Activated naive CD4-positive, alpha-beta T cell treated with anti-CD3 and anti-CD28 coated beads for 36 hours (primary cell): ENCODE data around the gene BICC1. TPM values are rescaled to one million over a fixed set of nuclear protein-coding genes. Genes with fewer than 3 reads are reported as not detected.

ENCODE experiments used
- CTCF ChIA-PET: fragments of 350-600 bp; sonication (Branson Sonifier 250); formaldehyde crosslinking; loops from one replicate; lab custom pipeline; 2021; ENCODE audit warnings: antibody characterized with exemption; lab: Charles Lee
- DNase-seq: peaks from one replicate; pipeline ENCODE4 v3.0.0-alpha.2; 2020
- H3K27ac Mint-ChIP-seq: one replicate; pipeline ENCODE4 v1.8.0; 2021; ENCODE audit warnings: mild to moderate bottlenecking, mixed read lengths
- H3K27me3 Mint-ChIP-seq: one replicate; pipeline ENCODE4 v1.8.0; 2021; ENCODE audit warnings: low read depth, mixed read lengths
- H3K36me3 Mint-ChIP-seq: one replicate; pipeline ENCODE4 v1.8.0; 2021; ENCODE audit warnings: low read depth, mixed read lengths
- H3K4me1 Mint-ChIP-seq: one replicate; pipeline ENCODE4 v1.8.0; 2021; ENCODE audit warnings: low read depth, mixed read lengths
- H3K4me3 Mint-ChIP-seq: one replicate; pipeline ENCODE4 v1.8.0; 2021; ENCODE audit warnings: mild to moderate bottlenecking, moderate library complexity, mixed read lengths
- H3K9me3 Mint-ChIP-seq: one replicate; pipeline ENCODE4 v1.8.0; 2021; ENCODE audit warnings: mixed read lengths
- intact Hi-C: fragments of 100-400 bp; cut with micrococcal nuclease; formaldehyde crosslinking; loops from one replicate; pipeline ENCODE4 v1.15.1; 2023
- total RNA-seq, 2 experiments: library from RNA; stranded (reverse); gene quantifications; one replicate each; pipeline ENCODE4 v1.2.3, GENCODE V29; 2021

Gene BICC1
- total RNA-seq, 2 experiments from 2014 or later, result not detected

- no peaks in the 10 kb centered on the region for H3K36me3 Mint-ChIP-seq
- CTCF ChIA-PET, result no interaction called here
- peaks cover 5% of the 10 kb centered on the region for H3K27me3 Mint-ChIP-seq
- no peaks in the 10 kb centered on the region for H3K4me1 Mint-ChIP-seq
- no peak for DNase-seq
- H3K9me3 Mint-ChIP-seq, result no peaks in the 10 kb centered on the region
- no peak overlapping the region for H3K27ac Mint-ChIP-seq
- no peak overlapping the region for H3K4me3 Mint-ChIP-seq
- intact Hi-C loops, result no loop called here
Observed at GRCh38 chr10:58631715-58632114, 119.0 kb downstream of the BICC1 start.

GRCh38 chr10:58632216-58632615, 119.5 kb downstream of the BICC1 start:
- H3K36me3 Mint-ChIP-seq, result no peaks in the 10 kb centered on the region
- H3K4me1 Mint-ChIP-seq, result no peaks in the 10 kb centered on the region
- no peaks in the 10 kb centered on the region for H3K9me3 Mint-ChIP-seq
- DNase-seq, result no peak
- intact Hi-C loops, result no loop called here
- peaks cover 5% of the 10 kb centered on the region for H3K27me3 Mint-ChIP-seq
- CTCF ChIA-PET, result no interaction called here
- no peak overlapping the region for H3K4me3 Mint-ChIP-seq
- no peak overlapping the region for H3K27ac Mint-ChIP-seq

GRCh38 chr10:58637352-58637751, 124.7 kb downstream of the BICC1 start:
- intact Hi-C loops, result no loop called here
- H3K4me3 Mint-ChIP-seq, result no peak overlapping the region
- no peaks in the 10 kb centered on the region for H3K4me1 Mint-ChIP-seq
- no peak for DNase-seq
- H3K27ac Mint-ChIP-seq, result no peak overlapping the region
- H3K36me3 Mint-ChIP-seq, result no peaks in the 10 kb centered on the region
- H3K27me3 Mint-ChIP-seq, result peaks cover 13% of the 10 kb centered on the region
- no peaks in the 10 kb centered on the region for H3K9me3 Mint-ChIP-seq
- CTCF ChIA-PET, result no interaction called here

- Mint-ChIP-seq H3K27ac (no peak overlapping the region), H3K9me3 (no peaks in the 10 kb centered on the region), H3K4me3 (no peak overlapping the region), H3K36me3 (no peaks in the 10 kb centered on the region), H3K27me3 (peaks cover 13% of the 10 kb centered on the region), H3K4me1 (no peaks in the 10 kb centered on the region)
- intact Hi-C loops, result no loop called here
- DNase-seq, result no peak
- CTCF ChIA-PET, result no interaction called here
Observed at GRCh38 chr10:58638388-58638787, 125.7 kb downstream of the BICC1 start.

GRCh38 chr10:58641095-58641531, 128.4 kb downstream of the BICC1 start:
- CTCF ChIA-PET, result interaction anchor here (0.6 to 1.1 kb wide), 2 partner anchors 112 to 351 kb away, joined by 5 read pairs; no protein-coding TSS in a partner anchor

GRCh38 chr10:58641708-58642107, 129.0 kb downstream of the BICC1 start:
- Mint-ChIP-seq H3K4me3 (no peak overlapping the region), H3K9me3 (no peaks in the 10 kb centered on the region), H3K4me1 (no peaks in the 10 kb centered on the region), H3K27me3 (peaks cover 8% of the 10 kb centered on the region), H3K36me3 (no peaks in the 10 kb centered on the region), H3K27ac (no peak overlapping the region)
- no peak for DNase-seq
- CTCF ChIA-PET, result interaction anchor here (1.1 kb wide), 1 partner anchor 113 kb away, joined by 5 read pairs; no protein-coding TSS in a partner anchor
- intact Hi-C loops, result loop anchor here (1.0 kb wide), 2 partner anchors 110 to 342 kb away; no protein-coding TSS in a partner anchor

More at GRCh38 chr10:58641095-58641531, 128.4 kb downstream of the BICC1 start:
- Mint-ChIP-seq H3K27ac (no peak overlapping the region), H3K4me3 (no peak overlapping the region), H3K4me1 (no peaks in the 10 kb centered on the region), H3K9me3 (no peaks in the 10 kb centered on the region), H3K36me3 (no peaks in the 10 kb centered on the region), H3K27me3 (peaks cover 8% of the 10 kb centered on the region)
- intact Hi-C loops, result loop anchor here (1.0 kb wide), 2 partner anchors 110 to 342 kb away; no protein-coding TSS in a partner anchor
- no peak for DNase-seq

GRCh38 chr10:58642283-58642682, 129.6 kb downstream of the BICC1 start:
- Mint-ChIP-seq H3K4me3 (no peak overlapping the region), H3K4me1 (no peaks in the 10 kb centered on the region), H3K36me3 (no peaks in the 10 kb centered on the region), H3K27me3 (peaks cover 8% of the 10 kb centered on the region), H3K9me3 (no peaks in the 10 kb centered on the region), H3K27ac (no peak overlapping the region)
- no peak for DNase-seq
- CTCF ChIA-PET, result no interaction called here
- intact Hi-C loops, result no loop called here

GRCh38 chr10:58642916-58643428, 130.3 kb downstream of the BICC1 start:
- Mint-ChIP-seq H3K4me3 (no peak overlapping the region), H3K27me3 (peaks cover 8% of the 10 kb centered on the region), H3K9me3 (no peaks in the 10 kb centered on the region), H3K36me3 (no peaks in the 10 kb centered on the region), H3K27ac (no peak overlapping the region), H3K4me1 (no peaks in the 10 kb centered on the region)
- intact Hi-C loops, result no loop called here
- no peak for DNase-seq
- CTCF ChIA-PET, result no interaction called here

- H3K4me1 Mint-ChIP-seq, result no peaks in the 10 kb centered on the region
- peaks cover 5% of the 10 kb centered on the region for H3K27me3 Mint-ChIP-seq
- DNase-seq, result no peak
- H3K27ac Mint-ChIP-seq, result no peak overlapping the region
- CTCF ChIA-PET, result no interaction called here
- H3K9me3 Mint-ChIP-seq, result no peaks in the 10 kb centered on the region
- H3K4me3 Mint-ChIP-seq, result no peak overlapping the region
- H3K36me3 Mint-ChIP-seq, result no peaks in the 10 kb centered on the region
- intact Hi-C loops, result no loop called here
Observed at GRCh38 chr10:58644311-58644710, 131.6 kb downstream of the BICC1 start.

GRCh38 chr10:58645416-58646146, 132.9 kb downstream of the BICC1 start:
- Mint-ChIP-seq H3K36me3 (no peaks in the 10 kb centered on the region), H3K9me3 (no peaks in the 10 kb centered on the region), H3K4me3 (no peak overlapping the region), H3K27me3 (peaks cover 5% of the 10 kb centered on the region), H3K27ac (no peak overlapping the region), H3K4me1 (no peaks in the 10 kb centered on the region)
- DNase-seq, result no peak
- CTCF ChIA-PET, result no interaction called here
- intact Hi-C loops, result no loop called here

- CTCF ChIA-PET, result no interaction called here
- intact Hi-C loops, result no loop called here
- Mint-ChIP-seq H3K4me1 (no peaks in the 10 kb centered on the region), H3K9me3 (no peaks in the 10 kb centered on the region), H3K27me3 (no peaks in the 10 kb centered on the region), H3K4me3 (no peak overlapping the region), H3K27ac (no peak overlapping the region), H3K36me3 (no peaks in the 10 kb centered on the region)
- no peak for DNase-seq
Observed at GRCh38 chr10:58647376-58648112, 134.9 kb downstream of the BICC1 start.

GRCh38 chr10:58648131-58648530, 135.5 kb downstream of the BICC1 start:
- CTCF ChIA-PET, result no interaction called here
- H3K4me1 Mint-ChIP-seq, result no peaks in the 10 kb centered on the region

More at GRCh38 chr10:58648131-58648530, 135.5 kb downstream of the BICC1 start:
- Mint-ChIP-seq H3K27me3 (no peaks in the 10 kb centered on the region), H3K27ac (no peak overlapping the region), H3K4me3 (no peak overlapping the region), H3K36me3 (no peaks in the 10 kb centered on the region), H3K9me3 (no peaks in the 10 kb centered on the region)
- no peak for DNase-seq
- intact Hi-C loops, result no loop called here
